ENCODE data around the gene FGF19. TPM values are rescaled to one million over a fixed set of nuclear protein-coding genes. Genes with fewer than 3 reads are reported as not detected.

The FGF19 gene
- total RNA-seq, 3 donors from 2014 or later (not counting 1 experiment from before 2014, with no cell fraction given), result not detected

- Histone ChIP-seq H3K27me3 (ENCODE audit: control insufficient read depth, insufficient read depth, low read length) (no peaks in the 10 kb centered on the region), H3K36me3 (ENCODE audit: control insufficient read depth, insufficient read depth, low read length) (peaks cover 10% of the 10 kb centered on the region), H3K4me1 (ENCODE audit: control insufficient read depth, insufficient read depth, low read length) (no peaks in the 10 kb centered on the region), H3K4me3 (ENCODE audit: low read length) (no peak overlapping the region), H3K9me3 (ENCODE audit: control insufficient read depth, insufficient read depth, low read length) (no peaks in the 10 kb centered on the region), H3K27ac (ENCODE audit: low read length) (no peak overlapping the region)
- Mint-ChIP-seq H3K36me3 (no peaks in the 10 kb centered on the region), H3K27me3 (ENCODE audit: low read depth in 2 of 2) (no peaks in the 10 kb centered on the region), H3K4me3 (no peak overlapping the region), H3K27ac (no peak overlapping the region), H3K9me3 (no peaks in the 10 kb centered on the region), H3K4me1 (no peaks in the 10 kb centered on the region)
- TF ChIP-seq CTCF (IDR thresholded peaks at IDR 0.05), result no peak
- ATAC-seq (no peak), DNase-seq (no peak)
- intact Hi-C loops (cut with micrococcal nuclease), result no loop called here
- WGBS (ENCODE audit: insufficient coverage), result 89% methylated on average over 4 of the region's 4 CpGs
These were observed 43.8 kb downstream of the FGF19 start for GRCh38 chr11:69660001-69660500.

GRCh38 chr11:69659591-69659990, 44.2 kb downstream of the FGF19 start:
- DNase-seq, result no peak
- no peaks in the 10 kb centered on the region for H3K9me3 ChIP-seq (ENCODE audit: control insufficient read depth, insufficient read depth, low read length)
- intact Hi-C loops (cut with micrococcal nuclease), result no loop called here
- WGBS (ENCODE audit: insufficient coverage), result 95% methylated on average over 12 of the region's 12 CpGs
- no peak overlapping the region for H3K27ac ChIP-seq (ENCODE audit: low read length)
- no peaks in the 10 kb centered on the region for H3K27me3 ChIP-seq (ENCODE audit: control insufficient read depth, insufficient read depth, low read length)
- H3K4me1 Mint-ChIP-seq, result no peaks in the 10 kb centered on the region
- H3K27ac Mint-ChIP-seq, result no peak overlapping the region
- peaks cover 7% of the 10 kb centered on the region for H3K36me3 ChIP-seq (ENCODE audit: control insufficient read depth, insufficient read depth, low read length)
- H3K9me3 Mint-ChIP-seq, result no peaks in the 10 kb centered on the region
- no peaks in the 10 kb centered on the region for H3K4me1 ChIP-seq (ENCODE audit: control insufficient read depth, insufficient read depth, low read length)
- no peaks in the 10 kb centered on the region for H3K27me3 Mint-ChIP-seq (ENCODE audit: low read depth in 2 of 2)
- no peak for ATAC-seq
- H3K36me3 Mint-ChIP-seq, result no peaks in the 10 kb centered on the region
- H3K4me3 ChIP-seq (ENCODE audit: low read length), result no peak overlapping the region
- TF ChIP-seq CTCF (IDR thresholded peaks at IDR 0.05), result no peak
- H3K4me3 Mint-ChIP-seq, result no peak overlapping the region

- Histone ChIP-seq H3K4me1 (ENCODE audit: control insufficient read depth, insufficient read depth, low read length) (no peaks in the 10 kb centered on the region), H3K27ac (ENCODE audit: low read length) (no peak overlapping the region), H3K27me3 (ENCODE audit: control insufficient read depth, insufficient read depth, low read length) (no peaks in the 10 kb centered on the region), H3K4me3 (ENCODE audit: low read length) (no peak overlapping the region), H3K36me3 (ENCODE audit: control insufficient read depth, insufficient read depth, low read length) (peaks cover 2% of the 10 kb centered on the region), H3K9me3 (ENCODE audit: control insufficient read depth, insufficient read depth, low read length) (no peaks in the 10 kb centered on the region)
- TF ChIP-seq CTCF (IDR thresholded peaks at IDR 0.05), result no peak
- no peak for ATAC-seq
- Mint-ChIP-seq H3K9me3 (no peaks in the 10 kb centered on the region), H3K27ac (no peak overlapping the region), H3K36me3 (no peaks in the 10 kb centered on the region), H3K4me1 (no peaks in the 10 kb centered on the region), H3K27me3 (ENCODE audit: low read depth in 2 of 2) (no peaks in the 10 kb centered on the region), H3K4me3 (no peak overlapping the region)
- DNase-seq, result no peak
- WGBS (ENCODE audit: insufficient coverage), result 94% methylated on average over 18 of the region's 18 CpGs
- intact Hi-C loops (cut with micrococcal nuclease), result no loop called here
These were observed 45.0 kb downstream of the FGF19 start for GRCh38 chr11:69658626-69659450.
